HEK293 (cell line): Measurements from ENCODE around the gene NRIP2.

Source experiments
- ELK4 ChIP-seq: IDR thresholded peaks from 2 replicates; pipeline ENCODE4 v1.6.1; 2011; ENCODE audit warnings: mild to moderate bottlenecking, low read depth, low read length, borderline replicate concordance
- FEZF1 ChIP-seq: fragments of 450-650 bp; formaldehyde crosslinking; IDR thresholded peaks from 2 replicates; pipeline ENCODE4 v1.5.1; 2016; ENCODE audit warnings: missing biosample characterization, missing genetic modification characterization
- PRDM6 ChIP-seq: fragments of 450-650 bp; formaldehyde crosslinking; IDR thresholded peaks from 2 replicates; pipeline ENCODE4 v1.5.1; 2017; ENCODE audit warnings: missing biosample characterization, missing genetic modification characterization
- SALL2 ChIP-seq: fragments of 450-650 bp; formaldehyde crosslinking; IDR thresholded peaks from 2 replicates; pipeline ENCODE4 v1.5.0; 2017; ENCODE audit warnings: missing biosample characterization, mild to moderate bottlenecking, missing genetic modification characterization, borderline replicate concordance
- SP3 ChIP-seq: fragments of 450-650 bp; formaldehyde crosslinking; IDR thresholded peaks from 2 replicates; pipeline ENCODE4 v1.5.1; 2016; ENCODE audit warnings: missing biosample characterization, missing genetic modification characterization
- TSHZ1 ChIP-seq: fragments of 450-650 bp; formaldehyde crosslinking; IDR thresholded peaks from 2 replicates; pipeline ENCODE4 v1.5.1; 2016; ENCODE audit warnings: missing biosample characterization, missing genetic modification characterization, borderline replicate concordance
- ZNF132 ChIP-seq: fragments of 450-650 bp; formaldehyde crosslinking; IDR thresholded peaks from 2 replicates; pipeline ENCODE4 v1.5.1; 2017; ENCODE audit warnings: missing biosample characterization, missing genetic modification characterization, borderline replicate concordance
- ZNF169 ChIP-seq: fragments of 450-650 bp; formaldehyde crosslinking; IDR thresholded peaks from 2 replicates; pipeline ENCODE4 v1.5.1; 2016; ENCODE audit warnings: missing biosample characterization, missing genetic modification characterization
- ZNF221 ChIP-seq: fragments of 450-650 bp; formaldehyde crosslinking; IDR thresholded peaks from 2 replicates; pipeline ENCODE4 v1.5.1; 2017; ENCODE audit warnings: missing biosample characterization, missing genetic modification characterization, borderline replicate concordance
- ZNF335 ChIP-seq: fragments of 450-650 bp; formaldehyde crosslinking; conservative IDR thresholded peaks from 2 replicates; pipeline ENCODE4 v1.5.1; 2016; ENCODE audit warnings: missing biosample characterization, missing genetic modification characterization
- ZNF366 ChIP-seq: fragments of 450-650 bp; formaldehyde crosslinking; conservative IDR thresholded peaks from 2 replicates; pipeline ENCODE4 v1.5.1; 2016; ENCODE audit warnings: missing biosample characterization, missing genetic modification characterization
- ZNF423 ChIP-seq: fragments of 450-650 bp; formaldehyde crosslinking; IDR thresholded peaks from 2 replicates; pipeline ENCODE4 v1.5.1; 2016; ENCODE audit warnings: missing biosample characterization, missing genetic modification characterization
- ZNF433 ChIP-seq: fragments of 450-650 bp; formaldehyde crosslinking; IDR thresholded peaks from 2 replicates; pipeline ENCODE4 v1.5.1; 2016; ENCODE audit warnings: missing biosample characterization, missing genetic modification characterization, low read depth
- ZNF48 ChIP-seq: fragments of 450-650 bp; formaldehyde crosslinking; IDR thresholded peaks from 2 replicates; pipeline ENCODE4 v1.5.1; 2016; ENCODE audit warnings: missing biosample characterization, missing genetic modification characterization
- ZNF530 ChIP-seq: fragments of 450-650 bp; formaldehyde crosslinking; IDR thresholded peaks from 2 replicates; pipeline ENCODE4 v1.5.1; 2016; ENCODE audit warnings: low read depth, missing biosample characterization, missing genetic modification characterization
- ZNF585B ChIP-seq: fragments of 450-650 bp; formaldehyde crosslinking; IDR thresholded peaks from 2 replicates; pipeline ENCODE4 v1.5.1; 2016; ENCODE audit warnings: missing biosample characterization, missing genetic modification characterization
- ZNF621 ChIP-seq: fragments of 450-650 bp; formaldehyde crosslinking; IDR thresholded peaks from 2 replicates; pipeline ENCODE4 v1.5.1; 2017; ENCODE audit warnings: missing biosample characterization, missing genetic modification characterization
- ZNF677 ChIP-seq: fragments of 450-650 bp; IDR thresholded peaks from 2 replicates; pipeline ENCODE4 v1.5.0; 2018; ENCODE audit warnings: missing biosample characterization, mild to moderate bottlenecking, missing genetic modification characterization, moderate library complexity
- ZNF701 ChIP-seq: fragments of 450-650 bp; formaldehyde crosslinking; IDR thresholded peaks from 2 replicates; pipeline ENCODE4 v1.5.1; 2016; ENCODE audit warnings: missing biosample characterization, missing genetic modification characterization
- ZNF830 ChIP-seq: fragments of 450-650 bp; IDR thresholded peaks from 2 replicates; pipeline ENCODE4 v1.5.0; 2018; ENCODE audit warnings: missing biosample characterization, missing genetic modification characterization, low read depth, mild to moderate bottlenecking, moderate library complexity
- ZXDB ChIP-seq: fragments of 450-650 bp; formaldehyde crosslinking; IDR thresholded peaks from 2 replicates; pipeline ENCODE4 v1.5.1; 2016; ENCODE audit warnings: missing biosample characterization, missing genetic modification characterization
- TF ChIP-seq, protein P1 (sequence below): fragments of 450-650 bp; formaldehyde crosslinking; IDR thresholded peaks from 2 replicates; pipeline ENCODE4 v1.5.1; 2016; ENCODE audit warnings: missing biosample characterization, missing genetic modification characterization
- TF ChIP-seq, protein P2 (sequence below): fragments of 450-650 bp; formaldehyde crosslinking; IDR thresholded peaks from 2 replicates; pipeline ENCODE4 v1.5.1; 2016; ENCODE audit warnings: missing biosample characterization, missing genetic modification characterization
- TF ChIP-seq, protein P3 (sequence below): fragments of 450-650 bp; formaldehyde crosslinking; IDR thresholded peaks from 2 replicates; pipeline ENCODE4 v1.5.1; 2017; ENCODE audit warnings: missing biosample characterization, mild to moderate bottlenecking, missing genetic modification characterization, moderate library complexity
- TF ChIP-seq, protein P4 (sequence below): fragments of 450-650 bp; formaldehyde crosslinking; IDR thresholded peaks from 2 replicates; pipeline ENCODE4 v1.5.1; 2016; ENCODE audit warnings: missing biosample characterization, missing genetic modification characterization

Gene NRIP2

DNA sequence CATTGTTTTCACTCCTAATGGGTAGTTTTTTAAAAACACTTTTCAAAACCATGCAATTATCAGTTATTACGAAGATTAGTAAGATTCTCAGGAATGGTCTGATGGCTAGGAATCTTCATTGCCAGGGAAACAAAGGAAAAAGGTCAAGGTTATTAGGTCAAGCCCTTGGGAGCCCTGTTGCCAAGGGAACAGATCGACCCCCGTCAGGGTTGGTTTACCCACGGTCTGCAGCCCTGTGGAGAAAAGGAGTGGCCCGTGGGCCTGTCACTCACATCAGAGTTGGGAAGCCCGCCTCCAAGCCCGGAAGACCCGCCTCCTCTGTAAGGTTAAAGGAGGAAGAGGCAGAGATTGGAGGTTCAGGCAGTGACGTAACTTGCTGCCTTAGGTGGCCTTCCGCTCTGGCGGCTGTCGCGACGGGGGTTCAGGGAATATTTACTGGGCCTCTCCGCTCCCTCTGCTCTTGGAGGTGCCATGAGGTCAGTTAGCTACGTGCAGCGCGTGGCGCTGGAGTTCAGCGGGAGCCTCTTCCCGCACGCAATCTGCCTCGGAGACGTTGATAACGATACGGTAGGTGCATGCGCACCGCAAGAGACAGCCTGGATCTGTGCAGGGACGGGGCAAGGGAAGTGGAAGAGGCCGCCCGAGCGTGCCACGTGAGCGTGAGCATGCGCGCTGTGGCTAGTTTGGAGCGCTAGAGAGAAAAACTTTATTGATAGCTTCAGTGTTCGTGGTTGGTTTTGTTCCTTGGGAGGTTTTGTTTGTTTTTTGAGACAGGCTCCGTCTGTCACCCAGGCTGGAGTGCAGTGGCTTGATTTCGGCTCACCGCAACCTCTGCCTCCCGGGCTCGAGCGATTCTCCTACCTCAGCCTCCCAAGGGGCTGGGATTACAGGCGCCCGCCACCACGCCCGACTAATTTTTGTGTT lies 22.3 kb downstream of the NRIP2 start, which contains the start of gene ITFG2 (continued):
- peak; percentile 99 for TF ChIP-seq ZXDB (tag by site-specific recombination)
- TF ChIP-seq, protein P1, sequence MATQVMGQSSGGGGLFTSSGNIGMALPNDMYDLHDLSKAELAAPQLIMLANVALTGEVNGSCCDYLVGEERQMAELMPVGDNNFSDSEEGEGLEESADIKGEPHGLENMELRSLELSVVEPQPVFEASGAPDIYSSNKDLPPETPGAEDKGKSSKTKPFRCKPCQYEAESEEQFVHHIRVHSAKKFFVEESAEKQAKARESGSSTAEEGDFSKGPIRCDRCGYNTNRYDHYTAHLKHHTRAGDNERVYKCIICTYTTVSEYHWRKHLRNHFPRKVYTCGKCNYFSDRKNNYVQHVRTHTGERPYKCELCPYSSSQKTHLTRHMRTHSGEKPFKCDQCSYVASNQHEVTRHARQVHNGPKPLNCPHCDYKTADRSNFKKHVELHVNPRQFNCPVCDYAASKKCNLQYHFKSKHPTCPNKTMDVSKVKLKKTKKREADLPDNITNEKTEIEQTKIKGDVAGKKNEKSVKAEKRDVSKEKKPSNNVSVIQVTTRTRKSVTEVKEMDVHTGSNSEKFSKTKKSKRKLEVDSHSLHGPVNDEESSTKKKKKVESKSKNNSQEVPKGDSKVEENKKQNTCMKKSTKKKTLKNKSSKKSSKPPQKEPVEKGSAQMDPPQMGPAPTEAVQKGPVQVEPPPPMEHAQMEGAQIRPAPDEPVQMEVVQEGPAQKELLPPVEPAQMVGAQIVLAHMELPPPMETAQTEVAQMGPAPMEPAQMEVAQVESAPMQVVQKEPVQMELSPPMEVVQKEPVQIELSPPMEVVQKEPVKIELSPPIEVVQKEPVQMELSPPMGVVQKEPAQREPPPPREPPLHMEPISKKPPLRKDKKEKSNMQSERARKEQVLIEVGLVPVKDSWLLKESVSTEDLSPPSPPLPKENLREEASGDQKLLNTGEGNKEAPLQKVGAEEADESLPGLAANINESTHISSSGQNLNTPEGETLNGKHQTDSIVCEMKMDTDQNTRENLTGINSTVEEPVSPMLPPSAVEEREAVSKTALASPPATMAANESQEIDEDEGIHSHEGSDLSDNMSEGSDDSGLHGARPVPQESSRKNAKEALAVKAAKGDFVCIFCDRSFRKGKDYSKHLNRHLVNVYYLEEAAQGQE (tag by site-specific recombination): 0 out of 2 replicates have a peak, but pooled peaks have one; percentile 18
- TF ChIP-seq, protein P2, sequence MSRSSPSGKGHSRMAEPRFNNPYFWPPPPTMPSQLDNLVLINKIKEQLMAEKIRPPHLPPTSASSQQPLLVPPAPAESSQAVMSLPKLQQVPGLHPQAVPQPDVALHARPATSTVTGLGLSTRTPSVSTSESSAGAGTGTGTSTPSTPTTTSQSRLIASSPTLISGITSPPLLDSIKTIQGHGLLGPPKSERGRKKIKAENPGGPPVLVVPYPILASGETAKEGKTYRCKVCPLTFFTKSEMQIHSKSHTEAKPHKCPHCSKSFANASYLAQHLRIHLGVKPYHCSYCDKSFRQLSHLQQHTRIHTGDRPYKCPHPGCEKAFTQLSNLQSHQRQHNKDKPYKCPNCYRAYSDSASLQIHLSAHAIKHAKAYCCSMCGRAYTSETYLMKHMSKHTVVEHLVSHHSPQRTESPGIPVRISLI (tag by site-specific recombination): peak; percentile 92
- TF ChIP-seq ZNF585B: no peak
- no peak for TF ChIP-seq ZNF701 (tag by site-specific recombination)
- TF ChIP-seq ZNF677 (tag by site-specific recombination): no peak
- peak; percentile 57 for TF ChIP-seq FEZF1
- no peak for TF ChIP-seq ZNF169 (tag by site-specific recombination)
- no peak for TF ChIP-seq ZNF423 (tag by site-specific recombination)
- TF ChIP-seq, protein P3, sequence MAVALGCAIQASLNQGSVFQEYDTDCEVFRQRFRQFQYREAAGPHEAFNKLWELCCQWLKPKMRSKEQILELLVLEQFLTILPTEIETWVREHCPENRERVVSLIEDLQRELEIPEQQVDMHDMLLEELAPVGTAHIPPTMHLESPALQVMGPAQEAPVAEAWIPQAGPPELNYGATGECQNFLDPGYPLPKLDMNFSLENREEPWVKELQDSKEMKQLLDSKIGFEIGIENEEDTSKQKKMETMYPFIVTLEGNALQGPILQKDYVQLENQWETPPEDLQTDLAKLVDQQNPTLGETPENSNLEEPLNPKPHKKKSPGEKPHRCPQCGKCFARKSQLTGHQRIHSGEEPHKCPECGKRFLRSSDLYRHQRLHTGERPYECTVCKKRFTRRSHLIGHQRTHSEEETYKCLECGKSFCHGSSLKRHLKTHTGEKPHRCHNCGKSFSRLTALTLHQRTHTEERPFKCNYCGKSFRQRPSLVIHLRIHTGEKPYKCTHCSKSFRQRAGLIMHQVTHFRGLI (tag by site-specific recombination): peak; percentile 45; the same call in 1 of the 2 replicates
- no peak for TF ChIP-seq ZNF621
- TF ChIP-seq ZNF530 (tag by site-specific recombination): no peak
- TF ChIP-seq ZNF221 (tag by site-specific recombination): no peak
- TF ChIP-seq ZNF48 (tag by site-specific recombination): no peak
- no peak for TF ChIP-seq PRDM6 (tag by site-specific recombination)
- no peak for TF ChIP-seq ZNF132 (tag by site-specific recombination)
- no peak for TF ChIP-seq ZNF433 (tag by site-specific recombination)
- TF ChIP-seq ZNF830 (tag by site-specific recombination): no peak
- no peak; the same call in 1 of the 2 replicates for TF ChIP-seq ELK4
- TF ChIP-seq, protein P4, sequence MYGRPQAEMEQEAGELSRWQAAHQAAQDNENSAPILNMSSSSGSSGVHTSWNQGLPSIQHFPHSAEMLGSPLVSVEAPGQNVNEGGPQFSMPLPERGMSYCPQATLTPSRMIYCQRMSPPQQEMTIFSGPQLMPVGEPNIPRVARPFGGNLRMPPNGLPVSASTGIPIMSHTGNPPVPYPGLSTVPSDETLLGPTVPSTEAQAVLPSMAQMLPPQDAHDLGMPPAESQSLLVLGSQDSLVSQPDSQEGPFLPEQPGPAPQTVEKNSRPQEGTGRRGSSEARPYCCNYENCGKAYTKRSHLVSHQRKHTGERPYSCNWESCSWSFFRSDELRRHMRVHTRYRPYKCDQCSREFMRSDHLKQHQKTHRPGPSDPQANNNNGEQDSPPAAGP (tag by site-specific recombination): peak; percentile 98
- TF ChIP-seq ZNF335 (tag by site-specific recombination): peak; percentile 92
- no peak for TF ChIP-seq SALL2 (tag by site-specific recombination)
- peak; percentile 92 for TF ChIP-seq TSHZ1
- peak; percentile 54 for TF ChIP-seq ZNF366
- peak; percentile 77; the same call in 1 of the 2 replicates for TF ChIP-seq SP3
